ENCODE data around the gene SLC25A11.

GRCh38 chr17:4947010-4947410, 7.2 kb upstream of the SLC25A11 start:
- no peak for TF ChIP-seq CTCF (IDR thresholded peaks at IDR 0.05)
- no peak for TF ChIP-seq RAD21 (IDR thresholded peaks at IDR 0.05; ENCODE audit: low read length)
- TF ChIP-seq RXRA (IDR thresholded peaks at IDR 0.05; ENCODE audit: borderline replicate concordance, low read depth): no peak
- TF ChIP-seq TAF1 (IDR thresholded peaks at IDR 0.05; ENCODE audit: borderline replicate concordance, low read depth, low read length): no peak
- no peak for TF ChIP-seq MAX (IDR thresholded peaks at IDR 0.05; ENCODE audit: low read depth)
- TF ChIP-seq TCF12 (IDR thresholded peaks at IDR 0.05): no peak
- TF ChIP-seq REST (IDR thresholded peaks at IDR 0.05; ENCODE audit: low read depth, low read length): no peak
- no peak for TF ChIP-seq EZH2phosphoT487 (IDR thresholded peaks at IDR 0.05; ENCODE audit: borderline replicate concordance, low read depth)
- TF ChIP-seq GABPA (IDR thresholded peaks at IDR 0.05; ENCODE audit: low read depth): no peak
- no peak for TF ChIP-seq SMC3 (IDR thresholded peaks at IDR 0.05; ENCODE audit: low read depth, low read length)
- TF ChIP-seq POLR2AphosphoS5 (IDR thresholded peaks at IDR 0.05; ENCODE audit: low read depth, low read length): no peak
- no peak for TF ChIP-seq FOXJ3 (CRISPR knock-in tag; IDR thresholded peaks at IDR 0.05)
- TF ChIP-seq GATA2 (CRISPR knock-in tag; IDR thresholded peaks at IDR 0.05): no peak
